HCEC 1CT (cell line): ENCODE data around the gene TDRD3.

ENCODE experiments used
- DNase-seq: peaks from one replicate; pipeline ENCODE4 v3.0.0-alpha.2; 2017

Gene TDRD3

GRCh38 chr13:60463787-60464186 lies 66.8 kb downstream of the TDRD3 start:
- DNase-seq, result no peak

GRCh38 chr13:60467098-60467497 lies 70.1 kb downstream of the TDRD3 start:
- DNase-seq, result no peak

GRCh38 chr13:60479273-60479672 lies 82.3 kb downstream of the TDRD3 start:
- no peak for DNase-seq

GRCh38 chr13:60482012-60482411 lies 85.0 kb downstream of the TDRD3 start:
- no peak for DNase-seq

GRCh38 chr13:60484865-60485264 lies 87.8 kb downstream of the TDRD3 start:
- DNase-seq, result no peak

GRCh38 chr13:60491531-60491930 lies 94.5 kb downstream of the TDRD3 start:
- no peak for DNase-seq

- no peak for DNase-seq
These were observed 95.2 kb downstream of the TDRD3 start for GRCh38 chr13:60492187-60492586.

GRCh38 chr13:60494296-60494695 lies 97.3 kb downstream of the TDRD3 start:
- DNase-seq, result no peak

- no peak for DNase-seq
These were observed 104.2 kb downstream of the TDRD3 start for GRCh38 chr13:60501236-60501635.

GRCh38 chr13:60509601-60510386 lies 112.8 kb downstream of the TDRD3 start:
- peak; percentile 17 for DNase-seq

- DNase-seq, result no peak
These were observed 114.6 kb downstream of the TDRD3 start for GRCh38 chr13:60511637-60512036.

- no peak for DNase-seq
These were observed 117.9 kb downstream of the TDRD3 start for GRCh38 chr13:60514891-60515290.

- DNase-seq, result no peak
These were observed 122.5 kb downstream of the TDRD3 start for GRCh38 chr13:60519496-60519895.

GRCh38 chr13:60520902-60521569 lies 124.0 kb downstream of the TDRD3 start:
- DNase-seq, result no peak

GRCh38 chr13:60538566-60538965 lies 141.5 kb downstream of the TDRD3 start:
- DNase-seq, result no peak

- no peak for DNase-seq
These were observed 143.3 kb downstream of the TDRD3 start for GRCh38 chr13:60540276-60540675.

- peak; percentile 13 for DNase-seq
These were observed 165.2 kb downstream of the TDRD3 start for GRCh38 chr13:60562096-60562780.

- DNase-seq, result no peak
These were observed 174.6 kb downstream of the TDRD3 start for GRCh38 chr13:60571571-60571970.

- peak; percentile 80 for DNase-seq
These were observed 175.2 kb downstream of the TDRD3 start for GRCh38 chr13:60572003-60572798.

- DNase-seq, result no peak
These were observed 175.8 kb downstream of the TDRD3 start for GRCh38 chr13:60572855-60573254.

GRCh38 chr13:60574735-60575134 lies 177.7 kb downstream of the TDRD3 start:
- no peak for DNase-seq

GRCh38 chr13:60575142-60575541 lies 178.1 kb downstream of the TDRD3 start:
- DNase-seq, result no peak

- DNase-seq, result no peak
These were observed 180.7 kb downstream of the TDRD3 start for GRCh38 chr13:60577761-60578160.
